Measurements from ENCODE around the gene FXYD6. TPM values are rescaled to one million over a fixed set of nuclear protein-coding genes. Genes with fewer than 3 reads are reported as not detected.

Gene FXYD6
- polyA plus RNA-seq, 2 of the 4 experiments (the other 2 are of a cell fraction) = 0.26 to 0.49 TPM

- H3K4me3 ChIP-seq = no peak overlapping the region
- FAIRE-seq (no peak), ATAC-seq (no peak), DNase-seq (ENCODE audit: low read depth in 1 of 2, low spot score in 1 of 2) (no peak)
- no peak overlapping the region for H3K27ac ChIP-seq
- H3K4me2 ChIP-seq = no peak overlapping the region
- WGBS (ENCODE audit: missing lambda C conversion rate) = 89% methylated on average over 2 of the region's 2 CpGs
- H3K9me3 ChIP-seq = no peaks in the 10 kb centered on the region
- no peaks in the 10 kb centered on the region for H3K4me1 ChIP-seq
- ChIA-PET CTCF (interaction anchor here (0.8 to 3.2 kb wide), 3 partner anchors 26 to 113 kb away, joined by 3 to 10 read pairs (median 4); no protein-coding TSS in a partner anchor), POLR2A (no interaction called here)
- no peak for TF ChIP-seq FOSL2 (IDR thresholded peaks at IDR 0.05)
- TF ChIP-seq FOSL2 (CRISPR knock-in tag; IDR thresholded peaks at IDR 0.05) = no peak
These were observed 45.0 kb upstream of the FXYD6 start for GRCh38 chr11:117921456-117921855.

GRCh38 chr11:117919781-117920221 is 43.3 kb upstream of the FXYD6 start:
- ChIA-PET POLR2A (no interaction called here), CTCF (interaction anchor here (1.0 to 3.2 kb wide), 5 partner anchors 12 to 134 kb away, joined by 3 to 10 read pairs (median 4); no protein-coding TSS in a partner anchor)
- DNase-seq (ENCODE audit: low read depth in 1 of 2, low spot score in 1 of 2) (no peak), FAIRE-seq (no peak), ATAC-seq (no peak)
- Histone ChIP-seq H3K27ac (no peak overlapping the region), H3K4me3 (no peak overlapping the region), H3K4me2 (no peak overlapping the region), H3K4me1 (no peaks in the 10 kb centered on the region), H3K9me3 (no peaks in the 10 kb centered on the region)
- WGBS (ENCODE audit: missing lambda C conversion rate) = 11% methylated on average over 3 of the region's 4 CpGs
- TF ChIP-seq FOSB (CRISPR knock-in tag; IDR thresholded peaks at IDR 0.05) (no peak), HES2 (IDR thresholded peaks at IDR 0.05) (no peak), E2F6 (IDR thresholded peaks at IDR 0.05; ENCODE audit: borderline replicate concordance, low read depth) (no peak), MAZ (IDR thresholded peaks at IDR 0.05; ENCODE audit: borderline replicate concordance, low read depth, low read length) (no peak), FOSL2 (IDR thresholded peaks at IDR 0.05) (no peak), FOSL2 (CRISPR knock-in tag; IDR thresholded peaks at IDR 0.05) (no peak), BHLHE40 (IDR thresholded peaks at IDR 0.05; ENCODE audit: low read depth, low read length) (no peak), ZNF302 (CRISPR knock-in tag; IDR thresholded peaks at IDR 0.05) (no peak), KDM1A (IDR thresholded peaks at IDR 0.05; ENCODE audit: low read depth) (no peak), HOXB5 (CRISPR knock-in tag; IDR thresholded peaks at IDR 0.05) (no peak), HOXA7 (CRISPR knock-in tag; IDR thresholded peaks at IDR 0.05) (no peak), ESRRA (IDR thresholded peaks at IDR 0.05; ENCODE audit: borderline replicate concordance, low read length) (no peak), HEYL (CRISPR knock-in tag; IDR thresholded peaks at IDR 0.05) (no peak)

- no peak for TF ChIP-seq RNF2 (IDR thresholded peaks at IDR 0.05; ENCODE audit: borderline replicate concordance, low read depth)
- TF ChIP-seq GATA3 (IDR thresholded peaks at IDR 0.05; ENCODE audit: borderline replicate concordance) = no peak
- TF ChIP-seq HES2 (IDR thresholded peaks at IDR 0.05) = no peak
- TF ChIP-seq MYC (IDR thresholded peaks at IDR 0.05; ENCODE audit: borderline replicate concordance, low read length) = no peak
- no peak for TF ChIP-seq KDM1A (IDR thresholded peaks at IDR 0.05; ENCODE audit: low read depth)
- no peak for TF ChIP-seq HOXB13 (CRISPR knock-in tag; IDR thresholded peaks at IDR 0.05; ENCODE audit: low read depth)
- TF ChIP-seq EHF (CRISPR knock-in tag; IDR thresholded peaks at IDR 0.05) = no peak
- no peak for TF ChIP-seq KDM5A (IDR thresholded peaks at IDR 0.05)
- TF ChIP-seq EHMT2 (IDR thresholded peaks at IDR 0.05; ENCODE audit: low read depth) = no peak
- TF ChIP-seq HEYL (CRISPR knock-in tag; IDR thresholded peaks at IDR 0.05) = no peak
- TF ChIP-seq ATOH8 (CRISPR knock-in tag; IDR thresholded peaks at IDR 0.05; ENCODE audit: low read depth) = no peak
- TF ChIP-seq REST (IDR thresholded peaks at IDR 0.05) = no peak
- TF ChIP-seq PBX3 (IDR thresholded peaks at IDR 0.05) = no peak
- WGBS (ENCODE audit: missing lambda C conversion rate) = 29% methylated on average over 4 of the region's 4 CpGs
- H3K4me2 ChIP-seq = no peak overlapping the region
- ATAC-seq (no peak), FAIRE-seq (no peak), DNase-seq (ENCODE audit: low read depth in 1 of 2, low spot score in 1 of 2) (no peak)
- no peaks in the 10 kb centered on the region for H3K9me3 ChIP-seq
- POLR2A ChIA-PET = no interaction called here
- H3K4me3 ChIP-seq = no peak overlapping the region
- CTCF ChIA-PET = interaction anchor here (0.8 to 3.2 kb wide), 5 partner anchors 9 to 134 kb away, joined by 3 to 10 read pairs (median 3); no protein-coding TSS in a partner anchor
- H3K27ac ChIP-seq = no peak overlapping the region
- no peaks in the 10 kb centered on the region for H3K4me1 ChIP-seq
These were observed 42.9 kb upstream of the FXYD6 start for GRCh38 chr11:117919341-117919740.
